ENCODE data around the gene NDE1. TPM values are rescaled to one million over a fixed set of nuclear protein-coding genes. Genes with fewer than 3 reads are reported as not detected.
A peak's percentile ranks its signal among the peaks of the same experiment; 100 is the strongest.

NDE1 gene
- total and polyA plus RNA-seq, 4 donors: 2.5 to 17.3 (median 4.4) TPM

DNA sequence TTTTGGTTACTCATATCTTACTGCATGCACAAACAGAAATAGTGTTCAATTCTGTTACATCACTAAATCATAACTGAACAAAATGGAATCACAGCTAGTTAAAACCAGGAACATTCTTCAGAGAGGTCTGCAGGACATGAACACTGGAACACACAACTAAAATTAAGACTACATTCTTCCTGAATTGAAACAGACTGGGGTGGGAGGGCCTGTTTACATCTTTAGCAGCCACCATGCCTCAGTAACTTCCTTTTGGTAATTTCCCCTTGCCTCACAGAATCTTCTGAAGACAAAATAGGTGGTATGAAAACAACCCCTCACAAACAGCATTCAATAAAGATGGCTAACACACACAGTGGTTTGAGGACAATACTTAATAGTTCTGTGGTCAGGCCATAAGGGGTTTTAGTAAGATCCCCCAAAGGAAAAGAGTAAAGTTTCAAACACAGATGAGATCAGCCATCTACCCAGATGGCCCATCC is 13.6 kb upstream of the NDE1 start:
- Histone ChIP-seq H3K36me3 (ENCODE audit: control insufficient read depth in 4 of 4, insufficient read depth in 3 of 4, low read depth in 1 of 4, low read length in 3 of 4) (peaks cover 12 to 61% (median 51%) of the 10 kb centered on the region in 4 donors), H3K27ac (ENCODE audit: low read depth in 1 of 2, low read length in 2 of 2) (no peak overlapping the region), H3K9ac (ENCODE audit: low read depth in 1 of 2, low read length in 2 of 2) (no peak overlapping the region), H3K4me3 (ENCODE audit: low read depth in 1 of 3, low read length in 3 of 3) (no peak overlapping the region), H3K27me3 (ENCODE audit: control insufficient read depth in 4 of 4, insufficient read depth in 4 of 4, low read length in 3 of 4) (no peaks in the 10 kb centered on the region), H3K9me3 (ENCODE audit: control insufficient read depth in 4 of 4, low read length in 3 of 4) (no peaks in the 10 kb centered on the region), H3K4me1 (ENCODE audit: control insufficient read depth in 4 of 4, insufficient read depth in 4 of 4, low read length in 3 of 4) (peaks cover 0 to 12% (median 8%) of the 10 kb centered on the region in 4 donors)
- TF ChIP-seq, protein P1, sequence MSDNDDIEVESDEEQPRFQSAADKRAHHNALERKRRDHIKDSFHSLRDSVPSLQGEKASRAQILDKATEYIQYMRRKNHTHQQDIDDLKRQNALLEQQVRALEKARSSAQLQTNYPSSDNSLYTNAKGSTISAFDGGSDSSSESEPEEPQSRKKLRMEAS (IDR thresholded peaks at IDR 0.05): no peak
- TF ChIP-seq EGR1 (IDR thresholded peaks at IDR 0.05; ENCODE audit: low read depth in 2 of 2): no peak
- TF ChIP-seq, protein P2, sequence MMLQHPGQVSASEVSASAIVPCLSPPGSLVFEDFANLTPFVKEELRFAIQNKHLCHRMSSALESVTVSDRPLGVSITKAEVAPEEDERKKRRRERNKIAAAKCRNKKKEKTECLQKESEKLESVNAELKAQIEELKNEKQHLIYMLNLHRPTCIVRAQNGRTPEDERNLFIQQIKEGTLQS (IDR thresholded peaks at IDR 0.05): no peak
- no peak for DNase-seq (ENCODE audit: low spot score)

DNA sequence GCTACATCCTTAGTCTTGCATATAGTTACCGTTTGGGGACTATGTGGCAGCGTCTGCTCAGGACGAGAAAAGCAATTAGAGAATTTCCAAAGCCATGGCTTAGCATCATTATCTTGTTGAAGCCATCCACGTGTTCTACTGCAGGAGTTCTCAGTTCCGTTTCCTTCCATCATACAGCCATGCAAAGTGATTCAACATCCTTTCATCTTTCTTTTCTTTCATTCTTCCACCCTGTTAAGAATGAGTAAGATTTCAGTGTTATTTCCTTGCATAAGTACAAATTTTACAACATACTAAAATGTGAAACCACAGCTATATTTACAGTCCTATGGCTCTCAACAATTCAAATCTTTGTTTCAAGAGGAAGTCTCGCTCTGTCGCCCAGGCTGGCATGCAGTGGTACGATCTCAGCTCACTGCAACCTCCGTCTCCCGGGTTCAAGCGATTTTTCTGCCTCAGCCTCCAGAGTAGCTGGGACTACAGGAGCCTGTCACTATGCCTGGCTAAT is 10.9 kb upstream of the NDE1 start:
- H3K27me3 ChIP-seq (ENCODE audit: control insufficient read depth in 4 of 4, insufficient read depth in 4 of 4, low read length in 3 of 4): no peaks in the 10 kb centered on the region
- H3K9ac ChIP-seq (ENCODE audit: low read depth in 1 of 2, low read length in 2 of 2): no peak overlapping the region
- WGBS: 90% methylated on average over 11 of the region's 11 CpGs
- peaks cover 13 to 30% (median 16%) of the 10 kb centered on the region in 4 donors for H3K4me1 ChIP-seq (ENCODE audit: control insufficient read depth in 4 of 4, insufficient read depth in 4 of 4, low read length in 3 of 4)
- H3K4me3 ChIP-seq (ENCODE audit: low read depth in 1 of 3, low read length in 3 of 3): no peak overlapping the region
- TF ChIP-seq YY1 (IDR thresholded peaks at IDR 0.05) (no peak), HNF4G (IDR thresholded peaks at IDR 0.05) (no peak)
- TF ChIP-seq, protein P3, sequence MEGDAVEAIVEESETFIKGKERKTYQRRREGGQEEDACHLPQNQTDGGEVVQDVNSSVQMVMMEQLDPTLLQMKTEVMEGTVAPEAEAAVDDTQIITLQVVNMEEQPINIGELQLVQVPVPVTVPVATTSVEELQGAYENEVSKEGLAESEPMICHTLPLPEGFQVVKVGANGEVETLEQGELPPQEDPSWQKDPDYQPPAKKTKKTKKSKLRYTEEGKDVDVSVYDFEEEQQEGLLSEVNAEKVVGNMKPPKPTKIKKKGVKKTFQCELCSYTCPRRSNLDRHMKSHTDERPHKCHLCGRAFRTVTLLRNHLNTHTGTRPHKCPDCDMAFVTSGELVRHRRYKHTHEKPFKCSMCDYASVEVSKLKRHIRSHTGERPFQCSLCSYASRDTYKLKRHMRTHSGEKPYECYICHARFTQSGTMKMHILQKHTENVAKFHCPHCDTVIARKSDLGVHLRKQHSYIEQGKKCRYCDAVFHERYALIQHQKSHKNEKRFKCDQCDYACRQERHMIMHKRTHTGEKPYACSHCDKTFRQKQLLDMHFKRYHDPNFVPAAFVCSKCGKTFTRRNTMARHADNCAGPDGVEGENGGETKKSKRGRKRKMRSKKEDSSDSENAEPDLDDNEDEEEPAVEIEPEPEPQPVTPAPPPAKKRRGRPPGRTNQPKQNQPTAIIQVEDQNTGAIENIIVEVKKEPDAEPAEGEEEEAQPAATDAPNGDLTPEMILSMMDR (IDR thresholded peaks at IDR 0.05; ENCODE audit: low read depth, low read length, missing input control): no peak
- H3K27ac ChIP-seq (ENCODE audit: low read depth in 1 of 2, low read length in 2 of 2): no peak overlapping the region
- no peaks in the 10 kb centered on the region for H3K9me3 ChIP-seq (ENCODE audit: control insufficient read depth in 4 of 4, low read length in 3 of 4)
- no peak for DNase-seq (ENCODE audit: low spot score)
- peaks cover 8 to 45% (median 39%) of the 10 kb centered on the region in 4 donors for H3K36me3 ChIP-seq (ENCODE audit: control insufficient read depth in 4 of 4, insufficient read depth in 3 of 4, low read depth in 1 of 4, low read length in 3 of 4)

DNA sequence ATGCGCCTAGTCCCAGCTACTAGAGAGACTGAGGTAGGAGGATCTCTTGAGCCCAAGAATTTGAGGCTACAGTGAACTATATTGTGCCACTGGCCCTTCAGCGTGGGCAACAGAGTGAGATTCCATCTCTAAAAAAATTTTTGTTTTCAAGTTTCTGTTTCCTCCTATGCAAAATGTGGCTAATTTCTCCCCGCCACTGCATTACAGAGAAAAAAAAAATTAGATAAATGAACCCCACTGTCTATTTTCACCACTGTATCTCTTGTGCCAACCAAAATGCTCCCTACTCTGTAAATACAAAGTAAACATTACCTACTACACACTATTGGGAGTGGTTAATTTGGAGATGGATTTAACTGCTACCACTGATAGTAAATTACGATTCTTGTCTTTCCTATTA is 9.1 kb upstream of the NDE1 start:
- H3K4me1 ChIP-seq (ENCODE audit: control insufficient read depth in 4 of 4, insufficient read depth in 4 of 4, low read length in 3 of 4): peaks cover 13 to 31% (median 16%) of the 10 kb centered on the region in 4 donors
- H3K9me3 ChIP-seq (ENCODE audit: control insufficient read depth in 4 of 4, low read length in 3 of 4): no peaks in the 10 kb centered on the region
- peaks cover 5 to 29% (median 24%) of the 10 kb centered on the region in 4 donors for H3K36me3 ChIP-seq (ENCODE audit: control insufficient read depth in 4 of 4, insufficient read depth in 3 of 4, low read depth in 1 of 4, low read length in 3 of 4)
- no peak overlapping the region for H3K4me3 ChIP-seq (ENCODE audit: low read depth in 1 of 3, low read length in 3 of 3)
- no peaks in the 10 kb centered on the region for H3K27me3 ChIP-seq (ENCODE audit: control insufficient read depth in 4 of 4, insufficient read depth in 4 of 4, low read length in 3 of 4)
- H3K27ac ChIP-seq (ENCODE audit: low read depth in 1 of 2, low read length in 2 of 2): peak overlapping the region in 1 of 2 donors; percentile 97
- H3K9ac ChIP-seq (ENCODE audit: low read depth in 1 of 2, low read length in 2 of 2): peak overlapping the region in 1 of 2 donors; percentile 92
- no peak for DNase-seq (ENCODE audit: low spot score)
- WGBS: 75% methylated on average over 4 of the region's 4 CpGs
- TF ChIP-seq EGR1 (IDR thresholded peaks at IDR 0.05; ENCODE audit: low read depth in 2 of 2): no peak
- TF ChIP-seq SP1 (IDR thresholded peaks at IDR 0.05): no peak
- TF ChIP-seq FOXA2 (IDR thresholded peaks at IDR 0.05): no peak
- no peak for TF ChIP-seq GABPA (IDR thresholded peaks at IDR 0.05 in 1 of 2, conservative IDR thresholded peaks at IDR 0.05 in 1 of 2)
- TF ChIP-seq, protein P3 (IDR thresholded peaks at IDR 0.05; ENCODE audit: low read depth, low read length, missing input control): no peak
- TF ChIP-seq, protein P4, sequence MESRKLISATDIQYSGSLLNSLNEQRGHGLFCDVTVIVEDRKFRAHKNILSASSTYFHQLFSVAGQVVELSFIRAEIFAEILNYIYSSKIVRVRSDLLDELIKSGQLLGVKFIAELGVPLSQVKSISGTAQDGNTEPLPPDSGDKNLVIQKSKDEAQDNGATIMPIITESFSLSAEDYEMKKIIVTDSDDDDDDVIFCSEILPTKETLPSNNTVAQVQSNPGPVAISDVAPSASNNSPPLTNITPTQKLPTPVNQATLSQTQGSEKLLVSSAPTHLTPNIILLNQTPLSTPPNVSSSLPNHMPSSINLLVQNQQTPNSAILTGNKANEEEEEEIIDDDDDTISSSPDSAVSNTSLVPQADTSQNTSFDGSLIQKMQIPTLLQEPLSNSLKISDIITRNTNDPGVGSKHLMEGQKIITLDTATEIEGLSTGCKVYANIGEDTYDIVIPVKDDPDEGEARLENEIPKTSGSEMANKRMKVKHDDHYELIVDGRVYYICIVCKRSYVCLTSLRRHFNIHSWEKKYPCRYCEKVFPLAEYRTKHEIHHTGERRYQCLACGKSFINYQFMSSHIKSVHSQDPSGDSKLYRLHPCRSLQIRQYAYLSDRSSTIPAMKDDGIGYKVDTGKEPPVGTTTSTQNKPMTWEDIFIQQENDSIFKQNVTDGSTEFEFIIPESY (IDR thresholded peaks at IDR 0.05): no peak
- TF ChIP-seq JUND (IDR thresholded peaks at IDR 0.05): no peak

All from liver (tissue), 9 donors.